NCI-H460 (cell line): ENCODE data around the gene HMHB1. TPM values are rescaled to one million over a fixed set of nuclear protein-coding genes. Genes with fewer than 3 reads are reported as not detected.
"Not testable (repeated sequence)": the region's sequence is repeated elsewhere in the genome, so short reads cannot be mapped to it uniquely, and the experiment has no call there.

ENCODE experiments used
- DNase-seq: peaks from one replicate; pipeline ENCODE4 v3.0.0-alpha.2; 2016; ENCODE audit warnings: low read depth; ENCODE audit errors: extremely low read depth
- total RNA-seq: library from RNA; depleted of rRNA; stranded (reverse); fragments of >200 nt; shearing (Covaris generic); gene quantifications from 2 replicates; pipeline ENCODE4 v1.2.3, GENCODE V29; 2014

HMHB1 gene
- total RNA-seq, 1 experiment from 2014 or later = not detected

DNA sequence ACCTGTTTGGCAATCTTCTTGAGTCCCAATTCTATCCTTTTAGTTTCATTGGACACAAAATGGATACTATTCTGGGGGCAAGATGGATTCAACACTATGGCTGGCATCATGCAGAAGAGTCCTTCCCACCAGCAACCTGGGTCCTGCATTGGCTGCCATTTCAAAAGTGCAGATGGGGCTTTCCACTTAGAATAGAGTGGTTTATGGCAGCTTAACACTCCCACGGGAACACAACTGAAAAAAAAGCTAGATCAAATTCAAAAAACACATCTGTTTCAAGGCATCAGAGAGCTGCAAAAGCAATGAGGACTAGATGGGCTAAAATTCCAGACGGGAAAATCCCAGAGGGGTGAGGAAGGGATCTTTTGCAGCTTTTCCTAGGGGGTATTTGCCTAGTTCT lies 11.2 kb upstream of the HMHB1 start:
- DNase-seq = no peak

- no peak for DNase-seq
These were observed 10.6 kb upstream of the HMHB1 start for GRCh38 chr5:143801252-143801939.

GRCh38 chr5:143805861-143806260 lies 6.1 kb upstream of the HMHB1 start:
- DNase-seq = no peak

DNA sequence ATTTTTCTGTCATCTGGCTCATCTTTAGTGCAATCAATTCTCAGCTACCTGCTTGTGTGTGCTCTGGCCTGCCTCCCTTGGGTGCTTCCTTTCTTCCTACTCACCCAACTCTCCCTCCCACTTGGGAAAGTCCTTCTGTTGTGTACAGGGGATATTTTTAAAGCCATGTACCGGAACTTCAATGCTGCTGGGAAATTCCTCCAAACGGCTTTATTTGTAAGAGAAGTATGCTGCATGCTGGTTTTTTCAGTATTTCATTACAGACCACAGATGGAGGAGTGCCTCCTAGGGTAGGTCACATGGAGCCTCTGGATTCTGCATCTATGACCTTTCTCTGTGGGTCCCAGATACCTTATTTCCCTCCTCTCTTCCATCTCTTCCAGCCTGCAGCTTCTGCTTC lies 5.4 kb upstream of the HMHB1 start:
- no peak for DNase-seq

DNA sequence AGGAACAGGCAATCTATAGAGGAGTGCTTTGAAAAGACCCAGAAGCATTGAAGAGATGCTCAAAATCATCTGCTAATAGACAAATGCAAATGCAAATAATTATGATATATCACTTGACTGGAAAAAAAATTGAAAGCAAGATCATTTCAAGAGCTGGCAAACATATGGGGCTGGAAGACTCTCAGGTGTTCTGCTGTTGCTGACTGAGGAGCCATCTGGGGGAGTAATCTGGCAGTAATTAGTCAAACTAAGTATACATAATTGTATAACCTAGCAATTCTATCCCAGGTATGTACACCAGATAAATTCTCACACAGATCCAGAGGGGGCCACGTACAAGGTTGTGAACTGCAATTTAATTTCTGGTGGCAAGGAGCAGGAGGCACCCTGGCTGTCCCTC lies 4.6 kb upstream of the HMHB1 start:
- no peak for DNase-seq

GRCh38 chr5:143816370-143816769 lies 4.4 kb downstream of the HMHB1 start:
- not testable (repeated sequence) for DNase-seq

DNA sequence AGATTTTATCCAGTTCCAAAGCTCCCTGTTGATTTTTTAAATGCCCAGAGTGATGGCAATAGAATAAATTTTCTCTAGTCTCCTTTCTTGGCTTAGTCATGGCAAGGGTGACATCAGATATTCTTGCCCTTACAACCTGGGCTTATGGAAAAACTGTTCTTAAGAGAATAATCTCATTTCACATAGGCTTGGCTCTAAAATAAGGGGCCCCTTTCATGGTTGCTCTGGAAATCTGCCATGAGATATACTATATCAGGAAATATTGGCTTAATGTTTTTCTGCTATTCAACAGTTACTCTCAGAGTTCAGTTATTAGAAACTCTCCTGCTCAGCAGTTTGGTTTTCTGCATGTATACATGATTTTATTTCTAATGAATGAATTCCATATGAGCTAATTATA lies 7.8 kb downstream of the HMHB1 start:
- no peak for DNase-seq

DNA sequence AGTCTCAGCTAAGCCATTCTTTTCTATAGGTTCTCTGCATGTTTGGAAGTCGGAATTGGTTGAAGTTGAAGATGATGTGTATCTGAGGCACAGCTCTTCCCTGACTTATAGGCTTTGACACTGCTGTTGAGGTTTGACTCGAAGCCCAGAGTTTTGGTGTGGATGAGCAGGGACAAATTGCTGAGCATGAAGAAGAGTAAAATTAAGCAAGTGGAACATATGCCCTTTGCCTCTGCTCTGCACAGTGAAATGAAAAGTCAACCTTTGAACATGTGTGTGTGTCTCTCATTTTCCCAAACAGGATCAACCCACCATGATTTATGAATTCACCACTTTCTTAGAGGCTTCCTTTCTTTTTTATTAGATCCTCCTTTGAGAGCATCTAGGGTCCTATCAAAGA lies 8.5 kb downstream of the HMHB1 start:
- no peak for DNase-seq

- peak; percentile 73 for DNase-seq
These were observed 13.1 kb downstream of the HMHB1 start for GRCh38 chr5:143824851-143825720.

GRCh38 chr5:143826951-143827444 lies 15.0 kb downstream of the HMHB1 start:
- no peak for DNase-seq

DNA sequence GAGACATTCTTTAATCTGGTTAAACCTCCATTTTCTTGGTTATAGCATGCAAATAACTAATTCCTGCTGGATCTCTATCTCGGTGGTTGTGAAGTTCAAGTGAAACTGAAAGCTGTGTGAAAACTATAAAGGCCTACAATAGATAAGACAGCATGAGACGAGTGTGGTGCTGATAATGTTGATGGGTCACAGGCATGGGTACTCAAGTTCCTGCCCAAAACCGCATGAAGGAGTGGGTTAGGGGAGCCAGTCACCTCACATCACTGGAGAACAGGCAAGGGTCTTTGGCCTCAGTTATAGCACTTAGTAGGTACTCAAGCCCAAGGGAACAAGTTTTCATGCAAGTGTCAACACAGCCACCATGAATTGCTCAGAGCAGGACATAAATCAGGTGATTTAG lies 16.7 kb downstream of the HMHB1 start:
- no peak for DNase-seq

DNA sequence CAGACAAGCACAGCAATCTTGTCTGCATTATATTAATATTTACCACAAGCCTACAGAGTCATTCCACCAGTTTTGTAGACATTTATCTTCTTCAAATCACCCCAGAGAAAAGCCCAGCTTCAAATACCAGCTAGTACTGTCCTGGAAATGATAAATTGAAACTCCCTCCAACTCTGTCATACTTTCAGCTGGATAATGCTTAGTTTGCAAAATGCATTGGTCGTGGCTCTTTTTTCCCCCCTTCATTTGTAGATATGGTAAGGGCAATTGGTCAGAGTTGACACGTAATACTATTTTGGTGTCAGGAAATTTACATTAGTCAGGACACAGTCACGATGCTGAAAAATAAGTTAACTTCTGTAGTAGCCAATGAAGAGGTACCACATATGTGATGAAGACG lies 21.2 kb downstream of the HMHB1 start:
- DNase-seq = no peak

- DNase-seq = no peak
These were observed 23.3 kb downstream of the HMHB1 start for GRCh38 chr5:143835251-143835650.

DNA sequence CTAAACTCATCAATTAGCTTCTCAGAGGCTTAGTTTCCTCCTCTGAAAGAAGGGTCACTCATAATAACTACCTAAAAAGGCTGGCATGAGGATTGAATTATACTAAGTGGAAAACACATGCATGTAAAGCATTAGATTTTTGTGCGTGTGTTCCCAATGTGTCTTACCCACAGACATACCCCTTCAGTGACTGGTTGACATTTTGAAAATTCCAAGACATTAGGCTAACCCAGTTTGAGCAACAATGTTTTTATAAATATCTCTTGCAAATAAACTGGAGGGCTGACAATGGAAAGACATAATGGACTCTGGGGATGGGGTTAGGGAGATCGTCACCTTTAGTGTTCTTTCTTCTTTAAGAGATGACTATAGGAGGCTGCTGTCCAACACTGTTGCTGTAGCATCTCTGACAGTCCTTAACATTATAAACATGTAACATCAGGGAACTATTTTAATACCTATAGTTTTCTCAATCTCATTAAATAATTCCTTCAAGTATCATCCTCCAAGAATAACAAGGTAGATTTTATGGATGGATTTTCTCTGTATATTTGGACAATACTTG lies 24.3 kb downstream of the HMHB1 start:
- no peak for DNase-seq

DNA sequence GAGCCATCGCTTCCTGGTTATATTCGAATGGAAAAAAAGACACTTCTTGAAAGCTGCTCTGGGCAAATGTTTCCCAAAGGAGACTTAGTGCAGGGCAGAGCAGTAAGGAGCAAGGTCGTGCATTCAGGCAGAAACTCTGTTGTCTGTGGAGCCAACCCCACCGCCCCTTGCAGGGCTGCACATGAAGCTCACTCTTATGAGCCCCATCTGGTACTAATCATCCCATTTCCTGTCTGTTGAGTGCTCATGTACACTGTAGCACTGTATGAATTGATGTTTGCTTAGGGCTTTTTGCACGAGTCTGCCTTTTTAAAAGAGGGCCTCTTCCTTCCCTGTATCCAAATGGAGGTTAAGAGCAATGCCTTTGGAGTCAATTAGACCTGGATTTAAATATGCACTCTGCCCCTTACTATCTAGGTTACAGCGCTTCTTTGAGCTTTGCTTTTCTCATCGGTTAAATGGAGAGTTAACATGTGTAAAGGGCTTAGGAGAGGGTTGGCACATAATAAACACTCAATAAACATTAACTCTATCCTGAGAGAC lies 25.4 kb downstream of the HMHB1 start:
- no peak for DNase-seq

GRCh38 chr5:143841446-143841845 lies 29.5 kb downstream of the HMHB1 start:
- no peak for DNase-seq

- DNase-seq = no peak
These were observed 31.0 kb downstream of the HMHB1 start for GRCh38 chr5:143842920-143843319.

- DNase-seq = no peak
These were observed 31.5 kb downstream of the HMHB1 start for GRCh38 chr5:143843461-143843860.

- DNase-seq = no peak
These were observed 38.2 kb downstream of the HMHB1 start for GRCh38 chr5:143850050-143850683.

DNA sequence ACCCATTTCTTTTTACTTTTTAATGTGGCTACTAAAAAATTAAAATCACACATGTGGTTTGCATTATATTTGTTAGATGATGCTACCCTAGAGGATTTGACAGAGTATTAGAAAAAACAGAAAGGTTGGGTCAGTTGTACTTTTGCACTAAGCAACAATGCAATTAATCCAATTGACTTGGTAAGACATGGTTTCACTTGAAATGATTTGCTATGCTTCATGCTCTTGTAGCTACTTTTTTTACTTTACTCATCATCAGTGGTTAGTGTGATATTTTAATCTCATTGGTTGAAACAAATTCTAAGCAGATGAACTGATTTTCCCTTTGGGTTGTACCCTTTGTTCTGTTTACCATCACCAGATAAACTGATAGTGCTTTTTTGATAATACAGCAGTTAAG lies 39.4 kb downstream of the HMHB1 start:
- DNase-seq = no peak

DNA sequence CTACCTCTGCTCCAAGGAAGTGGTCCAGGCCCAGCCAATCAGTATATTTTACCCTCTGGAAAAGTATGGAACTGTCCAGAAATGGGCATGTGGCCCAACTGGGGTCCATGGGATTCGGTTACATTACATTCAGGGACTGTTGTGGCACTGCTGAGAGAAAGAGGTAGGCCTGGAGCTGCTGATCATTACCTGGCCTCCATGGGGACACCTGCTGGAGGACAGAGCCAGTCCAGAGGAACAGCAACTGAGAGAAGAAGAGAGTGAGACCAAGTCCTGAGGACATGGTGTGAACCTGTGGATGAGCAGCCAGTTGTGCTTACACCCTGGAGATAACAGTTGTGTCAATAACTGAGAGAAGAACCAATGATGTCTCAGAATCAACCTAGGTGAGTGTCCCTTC lies 48.2 kb downstream of the HMHB1 start:
- no peak for DNase-seq
